ENCODE results near the gene ELK3. TPM values are rescaled to one million over a fixed set of nuclear protein-coding genes. Genes with fewer than 3 reads are reported as not detected.
A peak's percentile ranks its signal among the peaks of the same experiment; 100 is the strongest.

ELK3 gene
- total RNA-seq, 2 experiments from 2014 or later, result 26.8 to 31.5 TPM

DNA sequence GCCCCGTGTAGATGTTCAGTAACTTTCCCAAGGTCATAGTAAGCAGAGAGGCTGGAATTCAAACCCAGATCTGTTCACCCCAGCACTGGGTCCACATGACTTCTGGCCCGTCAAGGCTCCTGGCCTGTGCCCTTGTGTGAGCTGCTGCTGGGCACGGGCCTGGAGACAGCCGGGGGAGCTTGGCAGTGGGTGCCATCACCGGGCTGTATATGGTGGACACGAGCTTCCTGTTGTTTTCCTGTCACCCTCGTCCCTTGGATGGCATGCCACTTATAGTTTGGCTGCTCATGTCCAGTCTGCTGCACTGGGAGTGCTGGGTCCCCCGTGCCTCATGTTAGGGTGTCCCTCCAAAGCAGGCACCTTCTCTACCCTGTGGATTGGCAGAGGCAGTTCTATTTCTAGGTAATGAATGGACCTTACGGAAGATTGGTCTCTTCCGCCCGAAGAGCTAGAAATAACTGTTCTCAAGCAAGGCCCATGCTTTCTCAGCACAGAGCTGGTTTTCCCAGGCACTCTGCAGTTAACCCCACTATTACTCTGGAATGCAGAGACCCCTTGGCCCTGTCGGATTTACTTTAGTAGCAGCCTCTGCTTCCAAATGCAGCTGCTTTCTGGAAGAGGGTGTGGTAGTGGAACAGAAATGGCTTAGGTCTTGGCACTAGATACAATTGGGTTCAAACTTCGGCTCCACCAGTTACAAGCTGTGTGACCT lies 44.3 kb downstream of the ELK3 start:
- Histone ChIP-seq H3K4me3 (ENCODE audit: low read length) (no peak overlapping the region), H3K27ac (ENCODE audit: low read depth in 1 of 2, low read length in 2 of 2) (peak overlapping the region in 1 of 2 donors; percentile 68), H3K9me3 (ENCODE audit: control insufficient read depth in 1 of 2, insufficient read depth in 1 of 2, low read length in 2 of 2) (no peaks in the 10 kb centered on the region), H3K4me1 (ENCODE audit: insufficient read depth, low read length) (peaks cover 95% of the 10 kb centered on the region), H3K27me3 (ENCODE audit: control insufficient read depth in 1 of 2, insufficient read depth in 2 of 2, low read length in 2 of 2) (no peaks in the 10 kb centered on the region), H3K36me3 (ENCODE audit: insufficient read depth, low read length) (peaks cover 32% of the 10 kb centered on the region)
- H3K27me3 Mint-ChIP-seq, result no peaks in the 10 kb centered on the region
- ATAC-seq (ENCODE audit: poor library complexity) (no peak), DNase-seq (no peak)
- H3K27ac Mint-ChIP-seq, result peak overlapping the region; percentile 97
- H3K4me3 Mint-ChIP-seq, result no peak overlapping the region
- peaks cover 54% of the 10 kb centered on the region for H3K36me3 Mint-ChIP-seq (ENCODE audit: low read depth)
- H3K4me1 Mint-ChIP-seq (ENCODE audit: low read depth), result peaks cover 87% of the 10 kb centered on the region
- TF ChIP-seq, protein P1, sequence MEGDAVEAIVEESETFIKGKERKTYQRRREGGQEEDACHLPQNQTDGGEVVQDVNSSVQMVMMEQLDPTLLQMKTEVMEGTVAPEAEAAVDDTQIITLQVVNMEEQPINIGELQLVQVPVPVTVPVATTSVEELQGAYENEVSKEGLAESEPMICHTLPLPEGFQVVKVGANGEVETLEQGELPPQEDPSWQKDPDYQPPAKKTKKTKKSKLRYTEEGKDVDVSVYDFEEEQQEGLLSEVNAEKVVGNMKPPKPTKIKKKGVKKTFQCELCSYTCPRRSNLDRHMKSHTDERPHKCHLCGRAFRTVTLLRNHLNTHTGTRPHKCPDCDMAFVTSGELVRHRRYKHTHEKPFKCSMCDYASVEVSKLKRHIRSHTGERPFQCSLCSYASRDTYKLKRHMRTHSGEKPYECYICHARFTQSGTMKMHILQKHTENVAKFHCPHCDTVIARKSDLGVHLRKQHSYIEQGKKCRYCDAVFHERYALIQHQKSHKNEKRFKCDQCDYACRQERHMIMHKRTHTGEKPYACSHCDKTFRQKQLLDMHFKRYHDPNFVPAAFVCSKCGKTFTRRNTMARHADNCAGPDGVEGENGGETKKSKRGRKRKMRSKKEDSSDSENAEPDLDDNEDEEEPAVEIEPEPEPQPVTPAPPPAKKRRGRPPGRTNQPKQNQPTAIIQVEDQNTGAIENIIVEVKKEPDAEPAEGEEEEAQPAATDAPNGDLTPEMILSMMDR (IDR thresholded peaks at IDR 0.05), result no peak
- intact Hi-C loops (cut with DNase I, micrococcal nuclease), result no loop called here
- CTCF ChIA-PET, result interaction anchor here (0.8 to 3.5 kb wide), 3 partner anchors 23 to 251 kb away, joined by 3 to 15 read pairs (median 3); partner anchors contain the start of genes CDK17 and CFAP54
- POLR2A ChIA-PET, result interaction anchor here (0.8 to 1.8 kb wide), 4 partner anchors 26 to 161 kb away, joined by 3 to 9 read pairs (median 6); no protein-coding TSS in a partner anchor
- H3K9me3 Mint-ChIP-seq, result no peaks in the 10 kb centered on the region

DNA sequence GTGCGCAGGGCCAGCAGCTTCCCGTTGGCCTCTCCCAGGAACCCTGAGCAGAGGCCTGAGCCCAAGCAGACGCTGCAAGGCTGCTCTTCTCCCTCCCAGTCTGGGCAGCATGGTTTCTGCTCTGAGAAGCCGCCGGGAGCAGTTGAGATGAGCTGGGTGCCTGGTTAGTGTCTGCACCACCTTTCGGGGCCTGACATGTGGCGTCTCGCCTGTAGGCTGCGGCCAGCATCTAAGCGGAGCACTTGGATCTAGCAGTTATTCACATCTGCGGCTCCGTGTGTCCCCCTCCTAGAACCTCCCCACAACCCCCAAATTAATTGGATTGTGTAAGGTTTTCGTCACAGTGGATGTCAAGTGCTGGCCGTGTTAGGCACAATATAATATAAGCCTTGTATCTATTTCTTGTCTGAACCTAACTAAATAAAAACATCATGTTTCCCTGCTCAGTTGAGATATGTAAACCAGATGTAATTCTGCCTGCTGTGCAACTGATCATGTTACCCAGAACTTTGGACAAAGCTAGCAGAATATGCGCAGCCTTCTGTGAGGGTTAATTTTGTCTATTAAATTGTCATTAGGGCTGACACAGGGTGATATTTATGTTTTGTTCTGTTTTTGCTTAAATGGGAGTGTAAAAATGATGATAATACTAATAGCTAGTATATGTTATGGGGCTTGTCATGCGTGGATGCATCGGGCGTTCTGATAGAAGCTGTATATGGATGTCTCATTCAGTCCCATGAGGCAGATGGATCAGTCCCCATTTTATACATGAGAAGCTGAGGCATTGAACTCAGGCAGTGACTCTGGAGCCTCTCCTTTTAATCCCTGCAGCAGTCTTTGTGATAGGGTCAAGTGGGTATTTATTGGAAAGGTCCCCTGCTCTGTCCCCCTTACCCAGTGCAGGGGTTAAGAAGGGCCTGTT lies 45.8 kb downstream of the ELK3 start:
- Histone ChIP-seq H3K4me3 (ENCODE audit: low read length) (no peak overlapping the region), H3K27me3 (ENCODE audit: control insufficient read depth in 1 of 2, insufficient read depth in 2 of 2, low read length in 2 of 2) (no peaks in the 10 kb centered on the region), H3K36me3 (ENCODE audit: insufficient read depth, low read length) (peaks cover 25% of the 10 kb centered on the region), H3K4me1 (ENCODE audit: insufficient read depth, low read length) (peaks cover 86% of the 10 kb centered on the region), H3K27ac (ENCODE audit: low read depth in 1 of 2, low read length in 2 of 2) (no peak overlapping the region), H3K9me3 (ENCODE audit: control insufficient read depth in 1 of 2, insufficient read depth in 1 of 2, low read length in 2 of 2) (no peaks in the 10 kb centered on the region)
- intact Hi-C loops (cut with DNase I, micrococcal nuclease), result no loop called here
- Mint-ChIP-seq H3K9me3 (no peaks in the 10 kb centered on the region), H3K4me3 (peak overlapping the region; percentile 4), H3K36me3 (ENCODE audit: low read depth) (peaks cover 59% of the 10 kb centered on the region), H3K4me1 (ENCODE audit: low read depth) (peaks cover 87% of the 10 kb centered on the region), H3K27ac (peak overlapping the region; percentile 97), H3K27me3 (no peaks in the 10 kb centered on the region)
- TF ChIP-seq, protein P1 (IDR thresholded peaks at IDR 0.05), result no peak
- ChIA-PET CTCF (interaction anchor here (3.5 kb wide), 1 partner anchor 161 kb away, joined by 15 read pairs; the partner anchor contains the start of gene CDK17), POLR2A (interaction anchor here (1.0 kb wide), 1 partner anchor 28 kb away, joined by 4 read pairs; no protein-coding TSS in a partner anchor)
- ATAC-seq (ENCODE audit: poor library complexity), result no peak
- no peak for DNase-seq

DNA sequence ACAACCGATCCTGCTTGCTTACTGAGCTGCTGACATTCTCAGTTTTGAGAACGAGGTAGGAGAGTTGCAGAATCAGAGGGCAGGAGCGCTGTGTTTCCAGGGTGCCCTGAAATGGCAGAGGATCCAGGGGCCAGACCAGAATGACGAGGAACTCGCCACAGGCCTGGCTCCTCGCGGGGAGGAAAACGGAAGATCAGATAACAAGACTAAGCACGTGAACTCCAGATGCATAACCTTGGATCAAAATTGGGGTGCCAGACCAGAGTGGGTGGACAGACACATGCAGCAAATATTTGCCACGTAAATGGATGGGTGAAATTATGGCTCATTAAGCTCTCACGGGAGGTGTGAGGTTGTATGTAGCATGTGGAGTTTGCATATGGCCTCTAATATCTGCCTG lies 46.5 kb downstream of the ELK3 start:
- peak overlapping the region; percentile 97 for H3K27ac Mint-ChIP-seq
- peak overlapping the region in 1 of 2 donors; percentile 97 for H3K27ac ChIP-seq (ENCODE audit: low read depth in 1 of 2, low read length in 2 of 2)
- peaks cover 79% of the 10 kb centered on the region for H3K4me1 ChIP-seq (ENCODE audit: insufficient read depth, low read length)
- H3K27me3 Mint-ChIP-seq, result no peaks in the 10 kb centered on the region
- H3K36me3 Mint-ChIP-seq (ENCODE audit: low read depth), result peaks cover 61% of the 10 kb centered on the region
- ChIA-PET POLR2A (interaction anchor here (0.5 to 1.5 kb wide), 2 partner anchors 160 to 706 kb away, joined by 4 to 6 read pairs; partner anchors contain the start of gene CDK17), CTCF (interaction anchor here (1.8 kb wide), 1 partner anchor 26 kb away, joined by 12 read pairs; no protein-coding TSS in a partner anchor)
- H3K9me3 ChIP-seq (ENCODE audit: control insufficient read depth in 1 of 2, insufficient read depth in 1 of 2, low read length in 2 of 2), result no peaks in the 10 kb centered on the region
- intact Hi-C loops (cut with DNase I, micrococcal nuclease), result no loop called here
- no peak overlapping the region for H3K4me3 ChIP-seq (ENCODE audit: low read length)
- peaks cover 86% of the 10 kb centered on the region for H3K4me1 Mint-ChIP-seq (ENCODE audit: low read depth)
- peaks cover 20% of the 10 kb centered on the region for H3K36me3 ChIP-seq (ENCODE audit: insufficient read depth, low read length)
- H3K9me3 Mint-ChIP-seq, result no peaks in the 10 kb centered on the region
- H3K27me3 ChIP-seq (ENCODE audit: control insufficient read depth in 1 of 2, insufficient read depth in 2 of 2, low read length in 2 of 2), result no peaks in the 10 kb centered on the region
- TF ChIP-seq, protein P1 (IDR thresholded peaks at IDR 0.05), result no peak
- ATAC-seq (ENCODE audit: poor library complexity) (no peak), DNase-seq (no peak)
- H3K4me3 Mint-ChIP-seq, result peak overlapping the region; percentile 4
